Transverse colon (tissue), 4 donors: ENCODE data around the gene WIPF1. TPM values are rescaled to one million over a fixed set of nuclear protein-coding genes. Genes with fewer than 3 reads are reported as not detected.

Experiments
- DNase-seq: peaks from one replicate; pipeline ENCODE4 v3.0.0-alpha.2; 2019
- H3K27ac ChIP-seq, 4 donors: fragments of 200-600 bp; sonication (generic); 2 replicates each; pipeline ENCODE4 v1.5.1; 2016 to 2018; ENCODE audit warnings: inconsistent platforms in 4 of 4
- H3K27me3 ChIP-seq: fragments of 200-600 bp; sonication (generic); 2 replicates; pipeline ENCODE4 v1.5.1; 2017; ENCODE audit warnings: inconsistent platforms
- H3K36me3 ChIP-seq, 4 donors: fragments of 200-600 bp; sonication (generic); 2 replicates each; pipeline ENCODE4 v1.5.1; 2017 to 2019; ENCODE audit warnings: inconsistent platforms in 4 of 4
- H3K4me1 ChIP-seq, 4 donors: fragments of 200-600 bp; sonication (generic); 2 replicates each; pipeline ENCODE4 v1.5.1; 2017 to 2020; ENCODE audit warnings: inconsistent platforms in 4 of 4
- H3K4me3 ChIP-seq, 4 donors: fragments of 200-600 bp; sonication (generic); 1 replicate in 1 of 4; 2 replicates in 3 of 4; pipeline versions ENCODE4 v1.5.1 to v1.6.1; 2017 to 2019; ENCODE audit warnings: inconsistent platforms in 4 of 4
- H3K9me3 ChIP-seq, 2 donors: fragments of 200-600 bp; sonication (generic); 2 replicates each; pipeline ENCODE4 v1.5.1; 2017 to 2019; ENCODE audit warnings: inconsistent platforms in 2 of 2
- EP300 ChIP-seq: sonication (generic); formaldehyde crosslinking; IDR thresholded peaks from one replicate; pipeline ENCODE4 v1.6.1; 2017; ENCODE audit warnings: antibody characterized with exemption, low read depth
- POLR2A ChIP-seq: fragments of 450-650 bp; IDR thresholded peaks from one replicate; pipeline ENCODE4 v1.6.1; 2016; ENCODE audit warnings: antibody characterized with exemption, mild to moderate bottlenecking, moderate library complexity
- POLR2AphosphoS5 ChIP-seq, 3 donors: sonication (generic); formaldehyde crosslinking; IDR thresholded peaks; one replicate each; pipeline ENCODE4 v1.6.1; 2016; ENCODE audit warnings: antibody characterized with exemption in 3 of 3
- WGBS, 2 donors: methylation state at CpG; one replicate each; pipeline ENCODE4 v1.1.5; 2018; ENCODE audit warnings: low coverage in 1 of 2; 5-methylcytosine and 5-hydroxymethylcytosine counted together
- in situ Hi-C, 4 donors: fragments of 200-750 bp; cut with MboI; loops; one replicate each; pipeline versions ENCODE4 v1.15.0 to v1.15.1; 2017; ENCODE audit warnings: low sequenced_read_pairs in 3 of 4, low pct_ligation_motif_present in 1 of 4, low pct_unique_long_range_greater_than_20kb in 1 of 4
- intact Hi-C: fragments of 100-400 bp; cut with DNase I; formaldehyde crosslinking; loops from one replicate; pipeline ENCODE4 v1.15.1; 2023; ENCODE audit warnings: low total_unique reads
- total RNA-seq, 4 donors: library from RNA; depleted of rRNA; stranded (reverse); fragments of >200 nt; gene quantifications; one replicate each; pipeline ENCODE4 v1.1.0, GENCODE V29; 2016
- TF ChIP-seq, protein P1 (sequence below), 5 experiments: fragments of 200-600 bp in 3 of 5; fragments of 450-650 bp in 2 of 5; sonication (generic) in 3 of 5; IDR thresholded peaks; 1 replicate in 2 of 5; 2 replicates in 3 of 5; pipeline ENCODE4 v1.5.1; 2016 to 2017; ENCODE audit warnings: antibody characterized with exemption in 5 of 5, inconsistent platforms in 3 of 5, mild to moderate bottlenecking in 2 of 5, moderate library complexity in 1 of 5

The WIPF1 gene
- total RNA-seq, 4 donors from 2014 or later = 8.5 to 32.6 (median 16.1) TPM

DNA sequence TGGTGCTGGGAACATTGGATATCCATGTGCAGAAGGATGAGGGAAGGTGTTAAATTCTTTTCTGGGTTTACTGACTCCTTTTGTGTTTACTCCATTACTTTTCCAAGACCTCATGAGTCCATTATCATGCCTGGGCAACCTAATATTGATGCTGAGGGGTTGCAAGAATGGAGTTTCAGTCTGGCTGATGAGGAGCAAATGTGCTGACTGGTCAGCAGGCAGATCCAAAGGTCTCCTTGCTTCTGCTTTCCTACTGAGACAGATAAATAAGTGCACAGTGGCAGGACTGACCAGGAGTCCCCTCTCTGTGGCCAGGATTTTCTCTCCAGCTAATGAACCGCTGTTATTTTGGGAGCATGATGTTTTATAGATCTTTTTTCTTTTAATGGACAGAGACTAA, 43.6 kb upstream of the WIPF1 start:
- Histone ChIP-seq H3K4me1 (no peaks in the 10 kb centered on the region), H3K36me3 (no peaks in the 10 kb centered on the region), H3K27ac (no peak overlapping the region), H3K27me3 (no peaks in the 10 kb centered on the region), H3K9me3 (no peaks in the 10 kb centered on the region), H3K4me3 (no peak overlapping the region)
- in situ Hi-C loops (no loop called here), intact Hi-C loops (no loop called here)
- WGBS, 2 donors = 90% methylated on average over 1 of the region's 1 CpG; no CpG with 5 or more reads in 1 of the 2 donors
- TF ChIP-seq POLR2A (no peak), EP300 (no peak), POLR2AphosphoS5 (IDR thresholded peaks at IDR 0.05) (no peak)
- TF ChIP-seq, protein P1, sequence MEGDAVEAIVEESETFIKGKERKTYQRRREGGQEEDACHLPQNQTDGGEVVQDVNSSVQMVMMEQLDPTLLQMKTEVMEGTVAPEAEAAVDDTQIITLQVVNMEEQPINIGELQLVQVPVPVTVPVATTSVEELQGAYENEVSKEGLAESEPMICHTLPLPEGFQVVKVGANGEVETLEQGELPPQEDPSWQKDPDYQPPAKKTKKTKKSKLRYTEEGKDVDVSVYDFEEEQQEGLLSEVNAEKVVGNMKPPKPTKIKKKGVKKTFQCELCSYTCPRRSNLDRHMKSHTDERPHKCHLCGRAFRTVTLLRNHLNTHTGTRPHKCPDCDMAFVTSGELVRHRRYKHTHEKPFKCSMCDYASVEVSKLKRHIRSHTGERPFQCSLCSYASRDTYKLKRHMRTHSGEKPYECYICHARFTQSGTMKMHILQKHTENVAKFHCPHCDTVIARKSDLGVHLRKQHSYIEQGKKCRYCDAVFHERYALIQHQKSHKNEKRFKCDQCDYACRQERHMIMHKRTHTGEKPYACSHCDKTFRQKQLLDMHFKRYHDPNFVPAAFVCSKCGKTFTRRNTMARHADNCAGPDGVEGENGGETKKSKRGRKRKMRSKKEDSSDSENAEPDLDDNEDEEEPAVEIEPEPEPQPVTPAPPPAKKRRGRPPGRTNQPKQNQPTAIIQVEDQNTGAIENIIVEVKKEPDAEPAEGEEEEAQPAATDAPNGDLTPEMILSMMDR (IDR thresholded peaks at IDR 0.05) = no peak
- no peak for DNase-seq

DNA sequence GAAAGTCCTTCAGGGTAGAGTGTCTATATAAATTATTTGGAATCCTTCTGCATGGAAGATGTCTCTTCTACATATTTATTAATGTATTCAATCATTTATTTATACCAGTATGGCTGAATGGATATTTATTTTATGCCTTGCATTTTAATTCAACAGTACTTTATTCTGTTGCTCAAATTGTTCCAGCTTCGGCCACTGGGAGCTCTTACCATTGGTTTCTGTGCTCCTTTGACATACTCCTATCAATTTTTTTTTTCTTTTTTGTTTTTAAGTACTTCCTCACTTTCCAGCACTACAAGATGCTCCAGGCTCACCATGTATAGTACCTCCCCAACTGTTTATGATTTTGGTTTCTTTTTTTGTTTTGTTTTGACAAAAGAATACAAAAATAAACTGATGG, 39.4 kb upstream of the WIPF1 start:
- Histone ChIP-seq H3K27ac (no peak overlapping the region), H3K4me1 (peaks cover 0 to 34% (median 11%) of the 10 kb centered on the region in 4 donors), H3K9me3 (no peaks in the 10 kb centered on the region), H3K36me3 (no peaks in the 10 kb centered on the region), H3K4me3 (no peak overlapping the region), H3K27me3 (no peaks in the 10 kb centered on the region)
- TF ChIP-seq EP300 = no peak
- TF ChIP-seq POLR2AphosphoS5 (IDR thresholded peaks at IDR 0.05) = no peak
- TF ChIP-seq POLR2A = no peak
- TF ChIP-seq, protein P1 (IDR thresholded peaks at IDR 0.05) = no peak
- no peak for DNase-seq
- intact Hi-C loops = no loop called here
- in situ Hi-C loops = no loop called here
- 85 to 95% methylated on average over 1 of the region's 1 CpG for WGBS, 2 donors

DNA sequence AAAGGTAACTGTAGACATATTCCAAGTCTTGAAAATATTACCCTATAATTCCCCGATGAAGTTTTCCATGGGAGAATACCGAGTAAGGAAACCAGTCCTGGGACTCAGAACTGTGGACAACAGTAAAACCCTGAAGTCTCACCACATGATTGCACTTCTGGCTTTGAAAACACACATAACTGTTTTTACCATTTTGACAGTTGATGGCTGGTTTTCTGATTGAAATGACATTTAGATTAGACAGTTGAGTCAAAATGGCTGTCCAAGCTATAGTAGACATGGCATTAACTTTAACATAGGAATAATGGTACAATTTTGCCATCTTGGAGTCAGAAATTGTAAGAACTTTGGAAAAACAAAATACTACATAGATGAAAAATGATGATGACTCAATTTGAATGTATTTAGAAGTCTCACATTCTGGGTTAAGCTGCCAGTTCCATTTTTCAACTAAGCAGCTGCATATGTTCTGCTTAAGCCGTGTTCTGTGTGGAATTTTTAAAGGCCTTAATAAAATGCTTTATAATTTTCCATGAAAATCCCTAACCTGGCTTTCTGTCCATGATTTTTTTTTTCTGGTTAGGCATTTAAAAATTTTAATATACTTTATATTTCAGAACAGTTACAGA, 38.3 kb upstream of the WIPF1 start:
- intact Hi-C loops (no loop called here), in situ Hi-C loops (no loop called here)
- no peak for DNase-seq
- no peaks in the 10 kb centered on the region for H3K27me3 ChIP-seq
- 80 to 87% methylated on average over 3 of the region's 3 CpGs for WGBS, 2 donors
- no peak overlapping the region for H3K4me3 ChIP-seq
- peak overlapping the region in 3 of 4 donors; percentile 73 to 78 (median 75) for H3K27ac ChIP-seq
- TF ChIP-seq POLR2A = no peak
- no peaks in the 10 kb centered on the region for H3K36me3 ChIP-seq
- H3K4me1 ChIP-seq = peaks cover 0 to 44% (median 11%) of the 10 kb centered on the region in 4 donors
- H3K9me3 ChIP-seq = no peaks in the 10 kb centered on the region

- Histone ChIP-seq H3K4me3 (peak overlapping the region in 1 of 4 donors; percentile 41), H3K9me3 (no peaks in the 10 kb centered on the region), H3K36me3 (no peaks in the 10 kb centered on the region), H3K27ac (peak overlapping the region; percentile 72 to 78 (median 74)), H3K4me1 (peaks cover 5 to 52% (median 16%) of the 10 kb centered on the region in 4 donors), H3K27me3 (no peaks in the 10 kb centered on the region)
- TF ChIP-seq POLR2AphosphoS5 (IDR thresholded peaks at IDR 0.05) = no peak
- TF ChIP-seq EP300 = no peak
- TF ChIP-seq, protein P1 (IDR thresholded peaks at IDR 0.05) = no peak
- TF ChIP-seq POLR2A = no peak
- 81 to 92% methylated on average over 2 to 3 of the region's 3 CpGs for WGBS, 2 donors
- intact Hi-C loops = no loop called here
- in situ Hi-C loops = no loop called here
- DNase-seq = no peak
Measured at GRCh38 chr2:174635015-174635593, 37.5 kb upstream of the WIPF1 start.
